Brain pericyte (primary cell): Measurements from ENCODE around the gene ZNF384.

ENCODE experiments used
- DNase-seq: peaks from one replicate; pipeline ENCODE4 v3.0.0-alpha.2; 2012; ENCODE audit warnings: low read depth, low spot score

The ZNF384 gene

DNA sequence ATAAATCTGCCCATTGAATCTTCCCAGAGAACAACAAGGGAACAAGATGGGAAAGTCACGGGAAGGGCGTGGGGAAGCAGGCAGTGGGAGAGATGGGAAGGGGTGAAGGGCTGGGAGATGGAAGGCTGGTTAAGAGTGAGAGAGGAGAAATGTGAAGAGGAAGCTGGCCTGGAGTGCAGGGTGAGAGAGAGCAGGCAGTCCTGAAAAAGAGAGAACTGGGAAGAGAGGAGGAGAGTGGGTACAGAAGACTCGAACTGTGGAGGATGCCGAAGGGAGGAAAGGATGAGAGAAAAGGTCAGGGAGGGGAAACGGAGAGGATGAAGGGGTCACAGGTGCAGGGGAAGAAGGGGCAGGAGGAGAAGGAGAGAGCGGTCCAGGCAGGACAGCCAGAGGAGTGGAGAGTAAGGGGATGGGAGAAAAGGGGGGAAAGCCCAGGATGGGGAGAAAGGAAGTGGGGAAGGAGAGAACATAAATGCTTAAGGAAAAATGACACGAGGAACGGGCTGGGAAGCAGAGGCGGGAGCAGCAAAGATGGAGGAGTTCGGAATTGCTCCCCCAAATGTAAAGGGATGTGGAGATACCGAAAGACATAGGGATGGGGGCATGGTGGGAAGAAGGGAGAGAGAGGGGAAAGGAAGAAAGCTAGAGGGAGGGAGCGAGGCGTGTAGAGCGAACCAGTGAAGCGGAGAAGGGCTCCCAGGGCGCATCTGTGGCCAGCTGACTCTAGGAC, 10.2 kb upstream of the ZNF384 start:
- no peak for DNase-seq

DNA sequence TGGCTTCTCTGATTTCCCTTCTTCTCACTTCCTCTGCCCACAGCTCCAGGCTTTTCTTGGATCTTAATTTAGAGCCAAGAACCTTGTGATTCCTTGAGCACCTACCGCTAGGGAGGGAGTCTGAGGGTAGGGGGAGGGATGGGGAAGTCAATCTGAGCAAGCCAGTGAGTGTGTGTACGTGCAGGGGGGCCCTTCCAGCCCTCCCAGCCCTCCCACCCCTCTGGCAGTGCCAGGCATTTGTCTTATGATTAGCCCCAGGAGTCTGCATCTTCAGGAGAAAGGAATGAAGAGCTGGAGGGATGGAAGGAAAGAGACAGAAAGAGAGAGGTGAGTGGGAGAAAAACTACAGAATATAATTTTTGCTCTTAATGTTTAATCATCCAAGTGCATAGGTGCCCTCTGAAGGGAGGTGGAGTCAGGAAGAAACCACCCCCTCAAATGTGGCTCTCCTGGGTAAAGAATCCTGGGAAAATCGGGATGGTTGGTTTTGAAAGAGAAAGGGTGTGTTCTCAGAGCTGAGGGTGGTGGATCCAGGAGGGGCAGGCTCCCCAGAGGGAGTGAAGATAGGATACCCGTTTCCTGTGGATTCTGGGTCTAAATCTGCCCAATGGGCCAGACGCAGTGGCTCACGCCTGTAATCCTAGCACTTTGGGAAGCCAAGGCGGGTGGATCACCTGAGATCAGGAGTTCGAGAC, 9.3 kb upstream of the ZNF384 start:
- DNase-seq: no peak

DNA sequence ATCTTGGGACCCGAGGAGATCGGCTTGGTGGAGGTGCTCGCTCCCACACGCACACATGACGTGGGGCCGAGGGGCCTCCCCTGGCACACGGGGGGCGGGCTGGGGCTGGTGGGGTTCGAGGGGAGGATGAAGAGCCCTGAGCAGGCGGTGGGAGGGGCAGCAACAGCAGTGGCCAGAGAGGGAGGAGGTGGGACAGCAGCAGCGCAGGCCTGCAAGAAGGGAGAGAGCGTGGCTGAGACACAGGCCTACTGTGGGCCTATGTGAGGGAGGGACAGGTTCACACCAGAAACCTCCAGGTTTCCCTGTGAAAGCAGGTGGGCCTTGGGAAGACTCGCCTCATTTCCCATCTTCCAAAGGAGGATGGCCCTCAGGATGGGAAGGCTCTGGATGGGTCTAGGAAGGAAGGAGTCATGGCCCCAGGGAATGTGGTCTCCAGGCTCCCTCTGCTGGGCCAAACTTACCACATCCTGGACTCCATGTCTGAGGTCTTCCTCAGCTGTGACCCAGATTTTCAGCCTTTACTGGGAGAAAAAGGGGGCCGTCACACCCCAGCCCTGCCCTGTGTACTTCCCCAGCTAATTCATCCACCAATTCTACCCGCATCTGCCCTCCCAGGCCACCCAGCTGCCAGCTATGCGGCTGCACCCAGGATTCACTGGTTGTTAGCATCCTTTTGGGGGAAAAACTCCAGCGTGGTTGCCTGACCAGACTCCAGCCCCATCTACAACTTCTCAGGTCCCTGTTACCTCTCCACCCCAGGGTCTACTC, 8.6 kb upstream of the ZNF384 start:
- no peak for DNase-seq

DNA sequence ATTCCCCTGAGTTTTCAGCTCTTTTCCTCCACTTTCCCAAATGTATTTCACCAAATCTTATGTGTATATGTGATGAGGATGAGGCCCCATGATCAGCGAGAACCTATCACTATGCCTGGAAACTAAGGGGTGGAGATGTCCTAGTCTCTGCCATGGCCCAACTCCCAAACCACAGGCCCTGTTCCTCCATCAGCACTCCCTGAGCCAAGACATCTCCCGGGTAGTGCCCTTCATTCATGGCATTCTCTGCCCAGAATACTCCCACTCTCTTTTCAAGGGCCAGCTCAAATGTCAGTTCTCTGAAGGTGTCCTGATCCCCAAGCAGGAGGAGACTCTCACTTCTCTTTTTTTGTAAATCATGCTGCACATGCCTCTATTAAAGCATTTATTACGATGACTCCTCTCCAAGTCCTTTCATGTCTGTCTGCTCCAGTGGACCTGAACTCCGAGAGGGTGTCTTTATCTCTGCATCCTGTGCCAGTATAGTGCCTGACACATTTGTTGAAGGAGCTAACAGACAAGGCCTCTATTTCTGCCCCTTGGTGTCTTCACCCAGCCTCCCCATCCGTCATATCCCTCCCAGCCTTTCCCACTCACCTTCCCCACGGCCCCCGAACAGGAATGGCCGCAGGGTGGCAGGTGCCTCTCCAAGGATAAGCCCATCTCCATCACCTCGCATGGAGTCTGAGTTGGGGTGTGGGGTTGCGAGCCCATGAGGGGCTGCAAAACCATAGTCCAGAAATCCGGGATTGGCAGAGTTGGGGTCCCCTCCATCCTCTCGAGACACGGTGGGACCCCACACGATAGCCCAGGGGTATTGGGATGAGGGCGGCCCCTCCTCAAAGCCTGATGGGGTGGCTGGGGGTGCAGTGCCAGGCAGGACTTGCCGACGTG, 7.8 kb upstream of the ZNF384 start:
- no peak for DNase-seq

DNA sequence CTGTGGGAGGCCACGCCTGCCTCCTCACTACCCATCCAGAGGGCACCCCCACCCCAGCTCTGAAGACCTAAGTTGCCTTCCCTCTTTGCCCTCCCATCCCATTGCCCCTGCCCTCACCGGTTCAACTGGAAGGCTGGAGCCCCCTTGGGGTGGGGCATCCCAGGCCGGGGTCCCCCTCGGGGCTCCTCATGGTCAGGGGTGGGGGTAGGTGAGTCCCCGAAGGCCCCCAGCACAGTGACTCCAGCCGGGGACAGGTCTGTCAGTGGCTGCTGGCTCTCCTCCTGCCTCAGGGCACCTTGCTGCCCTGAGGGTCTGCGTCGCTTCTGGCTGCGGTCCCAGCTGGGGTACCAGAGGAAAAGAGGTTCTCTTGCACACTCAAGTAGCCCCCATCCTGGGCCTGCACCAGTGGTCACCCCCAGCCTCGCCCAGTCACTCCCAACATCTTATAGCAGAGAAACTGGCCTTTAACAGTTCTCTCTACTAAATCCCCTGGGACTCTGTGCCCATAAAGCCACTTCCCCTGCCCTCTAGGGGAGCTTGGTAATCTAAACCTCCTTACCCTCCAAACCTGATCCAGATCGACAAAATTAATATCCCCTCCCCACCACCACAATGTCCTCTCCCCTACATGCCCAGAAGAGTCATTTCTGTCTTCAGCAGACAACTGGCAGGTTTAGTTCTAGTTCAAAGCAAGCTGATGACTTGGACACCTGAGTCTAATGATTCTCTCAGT, 6.3 kb upstream of the ZNF384 start:
- no peak for DNase-seq

DNA sequence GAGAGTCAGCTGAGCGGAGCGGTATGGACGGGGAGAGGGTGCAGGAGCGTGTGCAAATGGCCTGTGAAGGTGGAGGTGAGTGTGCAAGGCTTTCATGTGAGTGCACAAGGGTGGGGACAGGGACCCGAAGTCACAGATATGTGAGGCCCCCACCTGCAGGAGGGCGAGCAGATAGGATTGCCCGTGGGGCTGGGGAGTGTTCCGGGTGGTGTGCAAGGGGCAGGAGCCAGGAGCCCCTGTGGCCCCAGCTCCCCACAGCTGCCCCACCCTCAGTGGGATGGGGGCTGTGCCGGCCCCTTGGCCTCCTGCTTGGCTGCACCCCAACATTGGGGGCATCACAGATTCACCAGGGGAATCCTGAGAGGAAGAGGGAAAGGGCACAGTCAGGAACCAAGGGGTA, 5.5 kb upstream of the ZNF384 start:
- DNase-seq: no peak

DNA sequence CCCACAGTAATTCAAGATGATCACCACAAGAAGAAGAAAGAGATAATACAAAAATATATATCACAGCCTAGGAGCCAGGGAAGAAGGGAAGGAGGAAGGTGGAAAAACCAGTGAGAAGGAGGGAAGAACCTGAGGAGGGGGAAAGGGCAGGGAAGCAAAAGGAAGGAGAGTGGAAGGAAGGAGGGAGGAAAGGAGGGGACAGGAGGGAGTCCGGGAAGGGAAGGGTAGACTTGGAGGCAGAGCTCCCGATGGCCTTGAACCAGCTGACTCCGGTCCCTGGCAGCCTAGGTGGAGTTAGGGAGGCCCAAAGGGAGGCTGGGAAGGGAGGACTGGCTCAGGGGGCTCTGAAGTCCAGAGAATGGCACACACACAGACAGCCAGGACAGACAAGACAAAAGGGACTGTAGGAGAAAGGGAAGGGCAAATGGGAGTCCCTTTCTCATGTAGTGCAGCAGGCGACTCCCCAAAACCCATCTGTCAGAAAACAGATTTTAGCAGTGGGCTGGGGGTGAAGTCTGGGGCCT, 4.7 kb upstream of the ZNF384 start:
- no peak for DNase-seq

DNA sequence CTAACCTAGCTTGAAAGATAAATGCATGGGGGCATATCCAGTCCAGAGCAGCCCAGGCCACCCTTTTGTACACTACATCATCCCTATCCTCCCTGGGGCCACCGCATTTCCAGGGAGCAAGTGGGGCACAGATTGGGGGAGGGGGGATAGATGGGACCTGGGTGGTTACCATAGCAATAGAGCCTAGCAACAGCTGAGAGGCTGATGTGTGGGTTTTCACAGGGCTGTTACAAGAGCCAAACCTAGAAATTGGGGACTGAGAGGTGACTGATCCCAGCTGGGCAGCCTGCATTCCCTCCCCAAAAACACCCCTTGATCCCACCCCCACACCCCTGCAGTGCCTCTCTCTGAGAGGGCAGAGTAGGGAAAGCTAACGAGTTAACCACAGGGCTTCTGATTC, 3.7 kb upstream of the ZNF384 start:
- DNase-seq: no peak

DNA sequence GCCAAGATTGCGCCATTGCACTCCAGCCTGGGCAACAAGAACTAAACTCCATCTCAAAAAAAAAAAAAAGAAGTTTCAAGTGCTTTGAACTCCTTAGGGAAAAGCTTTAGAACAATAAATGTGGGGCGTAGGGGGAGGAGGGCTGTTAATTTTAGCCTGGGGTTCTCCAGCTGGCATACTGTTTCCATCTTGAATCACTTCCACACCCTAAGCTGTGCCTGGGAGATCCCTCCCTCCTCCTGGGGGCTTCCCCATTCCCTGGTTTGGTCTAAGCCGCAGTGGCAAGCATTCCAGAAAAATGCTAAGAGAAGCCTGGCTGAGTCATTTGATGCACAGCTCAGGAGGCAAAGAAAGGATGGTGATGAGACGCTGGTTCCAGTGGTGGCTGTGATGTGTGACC, 2.3 kb upstream of the ZNF384 start:
- DNase-seq: no peak

DNA sequence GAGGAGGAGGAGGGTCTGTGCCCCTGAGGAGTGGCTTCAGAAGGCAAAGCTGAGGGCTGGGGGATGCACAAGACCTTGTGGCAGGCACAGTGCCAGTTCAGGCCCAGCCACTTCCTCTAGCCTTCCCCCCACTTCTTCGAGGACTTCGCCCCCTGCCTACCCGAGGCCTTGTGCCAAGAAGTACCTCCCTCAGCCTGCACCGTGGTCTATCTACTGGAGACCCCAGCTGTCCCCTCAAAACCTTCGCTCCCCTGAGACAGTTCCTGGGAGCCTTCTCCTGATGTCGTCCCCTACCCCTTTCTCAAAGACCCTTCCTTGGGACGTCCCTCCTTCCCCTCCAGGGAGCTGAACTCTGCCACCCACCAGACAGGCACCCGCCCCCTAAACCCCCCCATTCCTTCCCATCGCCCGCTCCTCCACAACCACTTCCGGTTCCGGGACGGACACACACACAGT, 604 bp downstream of the ZNF384 start:
- DNase-seq: no peak

DNA sequence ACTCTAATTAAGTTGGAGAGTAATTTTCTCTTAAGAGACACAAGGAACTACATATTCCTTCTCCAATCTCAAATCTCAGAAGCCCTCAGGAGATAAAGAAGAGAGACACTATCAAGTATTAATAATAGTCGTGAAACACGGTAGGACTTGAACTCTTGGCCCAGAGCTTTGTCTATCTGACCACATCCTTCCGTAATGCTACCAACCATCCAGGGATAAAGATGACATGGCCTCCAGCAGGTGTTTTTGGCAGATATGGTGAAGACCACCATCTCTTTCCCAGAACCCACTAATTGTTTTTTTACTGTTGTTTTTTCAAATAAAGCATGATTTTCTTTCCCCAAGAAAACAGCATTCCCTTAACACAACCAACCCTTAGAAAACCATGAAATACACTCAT, 3.4 kb downstream of the ZNF384 start:
- no peak for DNase-seq

DNA sequence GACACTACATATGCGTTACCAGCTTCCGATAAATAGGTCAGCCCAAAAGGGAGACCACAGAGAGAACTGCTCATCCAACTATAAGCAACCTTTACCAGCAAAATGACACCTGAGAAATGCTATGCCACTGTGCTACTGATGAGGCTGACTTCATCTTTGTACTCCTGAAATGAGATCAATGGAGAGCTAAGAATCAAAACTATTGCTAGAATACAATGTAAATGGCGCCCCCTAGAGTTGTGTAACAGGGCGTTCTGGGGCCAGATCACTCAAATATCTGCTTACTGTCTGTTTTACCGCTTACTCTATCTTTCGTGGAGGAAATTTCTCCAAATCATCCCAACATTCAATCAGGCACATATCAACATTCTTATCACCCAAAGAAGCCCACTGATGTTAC, 4.6 kb downstream of the ZNF384 start:
- no peak for DNase-seq

DNA sequence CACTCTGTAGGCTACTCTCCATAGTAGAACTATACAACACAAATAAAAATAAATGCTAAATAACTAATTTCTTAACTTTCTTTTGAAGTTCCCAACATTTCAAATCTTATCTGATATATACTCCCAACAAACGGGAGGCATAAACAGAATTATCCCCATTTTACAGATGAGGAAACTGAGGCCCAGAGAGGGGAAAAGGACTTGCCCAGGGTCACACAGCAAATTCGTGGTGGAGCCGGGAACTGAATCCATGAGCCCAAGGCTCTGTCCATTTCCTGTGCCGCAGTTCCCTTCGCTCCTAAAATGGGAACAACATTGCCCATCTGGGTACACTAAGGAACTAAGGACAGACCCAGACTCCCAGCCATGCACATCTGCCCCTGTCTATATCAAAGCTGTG, 12.2 kb downstream of the ZNF384 start:
- DNase-seq: no peak

DNA sequence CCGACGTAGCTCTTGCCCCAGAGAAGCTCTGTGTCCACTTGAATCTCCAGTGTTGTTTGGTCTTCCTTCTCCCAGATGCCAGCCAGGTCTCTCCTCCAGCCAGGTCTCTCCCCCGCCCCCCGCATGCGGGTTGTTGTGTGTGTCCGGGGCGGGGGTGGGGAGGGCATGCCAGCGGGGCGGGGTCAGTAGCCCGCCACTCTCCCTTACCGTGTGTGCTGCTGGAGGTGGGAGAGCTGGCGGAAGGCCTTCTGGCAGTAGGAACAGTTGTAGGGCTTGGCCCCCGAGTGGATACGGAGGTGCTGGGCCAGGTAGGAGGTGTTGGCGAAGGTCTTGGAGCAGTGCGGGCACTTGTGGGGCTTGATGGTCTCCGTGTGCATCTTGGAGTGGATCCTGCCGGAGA, 17.0 kb downstream of the ZNF384 start:
- DNase-seq: no peak

DNA sequence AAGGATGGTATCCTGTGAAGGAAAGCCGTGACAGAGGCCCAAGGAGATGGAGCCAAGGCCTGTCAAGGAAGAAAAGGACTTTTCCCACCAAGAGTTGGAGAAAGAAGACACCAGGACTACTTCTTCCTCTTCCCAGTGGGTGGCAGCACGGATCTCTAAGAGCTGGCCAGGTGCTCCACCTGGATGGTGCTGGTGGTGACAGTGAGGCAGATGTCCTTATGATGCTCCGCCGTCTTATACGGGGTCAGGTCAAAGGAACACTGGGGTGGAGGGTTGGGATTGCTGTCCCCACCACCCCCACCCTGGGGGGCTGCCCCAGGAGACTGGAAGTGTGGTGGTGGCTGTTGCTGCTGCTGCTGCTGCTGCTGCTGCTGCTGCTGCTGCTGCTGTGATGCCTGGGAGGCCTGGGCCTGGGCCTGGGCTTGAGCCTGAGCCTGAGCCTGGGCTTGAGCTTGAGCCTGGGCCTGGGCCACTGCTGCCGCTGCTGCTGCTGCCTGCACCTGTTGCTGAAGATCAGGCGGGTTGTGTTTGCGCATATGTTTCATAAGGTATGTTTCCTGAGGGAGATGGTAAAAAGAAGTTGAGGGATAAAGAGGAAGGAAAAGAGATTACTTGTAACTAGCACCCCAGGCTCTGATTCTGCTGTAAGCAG, 21.5 kb downstream of the ZNF384 start:
- no peak for DNase-seq

DNA sequence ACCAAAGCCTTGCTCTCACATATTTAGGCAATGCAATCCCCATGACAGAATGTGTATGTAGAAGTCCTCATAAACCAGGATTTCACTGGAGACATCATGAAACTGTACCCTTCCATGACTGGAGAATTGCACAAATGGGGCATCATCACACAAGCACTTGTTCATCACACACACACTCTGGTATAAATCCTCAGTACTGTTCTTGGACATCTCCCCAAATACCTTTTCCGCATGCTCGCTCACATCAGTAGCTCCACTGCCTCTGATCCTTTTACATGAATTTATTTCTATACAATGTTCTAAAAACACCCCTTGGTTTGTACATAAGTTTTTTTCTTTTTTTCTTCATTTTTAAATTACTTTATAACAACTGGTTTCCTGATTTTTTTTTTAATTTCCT, 23.0 kb downstream of the ZNF384 start:
- DNase-seq: no peak

DNA sequence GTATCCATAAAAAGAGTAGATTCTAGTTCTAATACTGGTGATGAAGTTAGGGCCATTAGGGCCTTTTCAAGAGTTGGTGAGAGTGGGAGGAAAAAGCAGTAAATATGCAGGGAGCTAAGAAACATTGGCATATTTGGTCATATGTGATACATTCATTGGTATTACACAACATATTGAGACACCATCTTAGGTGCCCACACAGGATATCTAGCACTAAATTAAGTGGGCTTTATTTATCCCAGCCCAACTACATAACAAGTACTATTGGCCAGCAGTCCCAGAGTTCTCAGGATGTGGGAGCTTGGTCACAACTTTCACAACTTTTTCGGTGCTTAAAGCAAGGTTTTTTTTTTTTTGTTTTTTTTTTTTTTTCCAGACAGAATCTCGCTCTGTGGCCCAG, 24.3 kb downstream of the ZNF384 start:
- no peak for DNase-seq

DNA sequence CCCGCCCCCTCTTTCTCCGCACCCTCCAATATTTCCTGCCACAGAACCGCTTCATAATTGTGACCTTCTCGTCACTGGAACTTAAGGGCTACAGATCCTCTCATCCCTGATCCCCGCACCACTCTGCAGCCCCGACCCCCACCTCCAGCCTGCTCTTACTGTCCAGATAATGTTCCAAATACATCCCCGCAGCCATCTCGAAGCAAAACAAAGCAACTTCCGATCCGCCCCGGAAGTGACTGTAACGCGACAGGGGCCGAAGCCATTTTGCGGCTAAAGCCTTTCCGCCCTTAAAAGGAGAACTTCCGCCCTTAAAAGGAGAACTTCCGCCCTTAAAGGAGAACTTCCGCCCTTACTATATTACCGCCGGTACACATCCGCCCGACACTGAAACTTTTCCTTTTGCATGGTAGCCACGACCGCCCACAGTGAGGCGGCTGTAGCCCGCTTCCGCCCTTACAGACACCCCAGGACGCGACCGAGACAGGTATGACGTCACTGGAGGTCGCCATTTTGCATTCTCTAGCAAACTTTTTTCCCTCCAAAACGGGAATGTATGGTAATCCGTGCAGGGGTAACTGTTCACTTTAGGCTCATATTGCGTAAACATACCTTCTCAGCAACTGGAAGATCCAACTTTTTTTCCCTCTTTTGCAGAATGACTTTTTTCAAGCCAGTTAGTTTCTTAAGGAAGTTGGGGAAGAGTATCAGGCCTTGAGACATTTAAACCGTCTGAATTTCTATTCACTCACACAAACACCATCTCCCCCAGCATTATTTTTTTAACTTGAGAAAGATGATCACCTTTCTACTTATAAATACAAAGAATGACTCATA, 26.1 kb downstream of the ZNF384 start, which contains the start of gene ING4:
TSS of gene ING4 (minus strand) at position 214 of the 837 bp plus-strand sequence. CDS start at position 196, 18 bp downstream.
- DNase-seq: peak; percentile 97

DNA sequence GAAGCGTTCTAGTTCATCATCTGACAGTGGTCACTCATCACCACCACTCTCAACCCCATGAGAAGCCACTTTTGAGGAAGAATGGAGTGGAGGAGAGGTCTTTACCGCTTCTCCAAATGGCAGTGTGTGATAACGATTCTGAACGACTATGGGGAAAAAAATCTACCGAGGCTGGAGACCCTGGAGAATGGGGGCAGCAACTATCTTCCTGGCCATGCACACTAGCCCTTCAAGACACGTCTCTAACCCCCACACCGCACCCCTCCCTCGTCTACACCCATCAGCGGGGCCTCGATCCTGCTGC, 26.6 kb downstream of the ZNF384 start:
- no peak for DNase-seq
